GM06990 (cell line): ENCODE data around the gene ULBP1.
"Not testable (repeated sequence)": the region's sequence is repeated elsewhere in the genome, so short reads cannot be mapped to it uniquely, and the experiment has no call there.

Experiments used
- DNase-seq: peaks from one replicate; pipeline ENCODE4 v3.0.0-alpha.2; 2011; ENCODE audit not compliant: insufficient read length; ENCODE audit errors: extremely low read depth
- H3K27me3 ChIP-seq: replicated peaks from 2 replicates; pipeline ENCODE4 v1.6.0; 2011; ENCODE audit warnings: low read length; ENCODE audit not compliant: control insufficient read depth, insufficient read depth
- H3K36me3 ChIP-seq: 2 replicates; pipeline ENCODE4 v1.5.1; 2011; ENCODE audit warnings: low read length; ENCODE audit not compliant: control insufficient read depth, insufficient read depth
- H3K4me3 ChIP-seq: replicated peaks from 2 replicates; pipeline ENCODE4 v1.5.1; 2011; ENCODE audit warnings: low read depth, mild to moderate bottlenecking, control low read depth, low read length
- TF ChIP-seq, protein P1 (sequence below): IDR thresholded peaks from 2 replicates; pipeline ENCODE4 v1.5.1; 2011; ENCODE audit warnings: low read length, control low read depth, mild to moderate bottlenecking, inconsistent platforms; ENCODE audit not compliant: insufficient read depth, poor library complexity, severe bottlenecking

ULBP1 gene

GRCh38 chr6:149940672-149940982, 23.1 kb upstream of the ULBP1 start:
- Histone ChIP-seq H3K36me3 (no peaks in the 10 kb centered on the region), H3K27me3 (peaks cover 2% of the 10 kb centered on the region), H3K4me3 (no peak overlapping the region)
- DNase-seq, result no peak
- TF ChIP-seq, protein P1, sequence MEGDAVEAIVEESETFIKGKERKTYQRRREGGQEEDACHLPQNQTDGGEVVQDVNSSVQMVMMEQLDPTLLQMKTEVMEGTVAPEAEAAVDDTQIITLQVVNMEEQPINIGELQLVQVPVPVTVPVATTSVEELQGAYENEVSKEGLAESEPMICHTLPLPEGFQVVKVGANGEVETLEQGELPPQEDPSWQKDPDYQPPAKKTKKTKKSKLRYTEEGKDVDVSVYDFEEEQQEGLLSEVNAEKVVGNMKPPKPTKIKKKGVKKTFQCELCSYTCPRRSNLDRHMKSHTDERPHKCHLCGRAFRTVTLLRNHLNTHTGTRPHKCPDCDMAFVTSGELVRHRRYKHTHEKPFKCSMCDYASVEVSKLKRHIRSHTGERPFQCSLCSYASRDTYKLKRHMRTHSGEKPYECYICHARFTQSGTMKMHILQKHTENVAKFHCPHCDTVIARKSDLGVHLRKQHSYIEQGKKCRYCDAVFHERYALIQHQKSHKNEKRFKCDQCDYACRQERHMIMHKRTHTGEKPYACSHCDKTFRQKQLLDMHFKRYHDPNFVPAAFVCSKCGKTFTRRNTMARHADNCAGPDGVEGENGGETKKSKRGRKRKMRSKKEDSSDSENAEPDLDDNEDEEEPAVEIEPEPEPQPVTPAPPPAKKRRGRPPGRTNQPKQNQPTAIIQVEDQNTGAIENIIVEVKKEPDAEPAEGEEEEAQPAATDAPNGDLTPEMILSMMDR, result no peak

DNA sequence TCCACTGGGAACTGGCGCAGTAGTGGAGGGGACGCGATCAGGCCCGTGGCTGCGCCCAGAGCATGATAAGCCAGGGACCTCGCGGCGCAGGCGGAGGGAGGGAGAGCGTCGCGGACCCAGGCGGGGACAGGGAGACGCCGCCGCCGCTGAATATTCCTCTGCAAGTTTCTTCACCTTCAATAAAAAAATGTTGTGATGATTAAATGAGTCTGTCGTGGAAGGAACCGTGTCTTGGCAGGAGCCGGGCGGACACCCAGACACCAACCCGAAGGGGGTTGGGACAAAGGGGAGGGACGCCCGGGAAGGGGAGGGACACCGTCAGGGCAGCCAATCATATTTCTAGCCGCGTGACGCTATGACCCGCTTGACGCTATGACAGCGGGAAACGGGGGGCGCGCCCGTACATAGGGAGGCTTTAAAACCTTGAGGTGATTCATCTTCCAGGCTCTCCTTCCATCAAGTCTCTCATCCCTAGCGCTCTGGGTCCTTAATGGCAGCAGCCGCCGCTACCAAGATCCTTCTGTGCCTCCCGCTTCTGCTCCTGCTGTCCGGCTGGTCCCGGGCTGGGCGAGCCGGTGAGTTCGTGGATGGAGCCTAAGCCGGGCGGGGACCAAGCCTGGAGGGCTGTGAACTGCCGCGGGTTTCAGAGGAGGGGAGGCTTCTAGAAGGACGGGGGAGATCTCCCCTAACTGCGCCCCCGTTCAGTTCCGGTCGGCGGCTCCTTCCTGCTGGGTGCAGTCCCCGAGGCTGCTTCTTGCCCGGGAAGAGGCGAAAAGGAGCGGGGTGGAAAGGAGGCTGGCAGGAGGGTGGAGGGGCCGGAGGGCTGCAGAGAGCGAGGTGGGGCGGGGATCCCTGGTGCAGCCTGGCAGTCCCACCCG, 21.9 kb upstream of the ULBP1 start, which contains the start of gene ULBP2:
Gene ULBP2, plus strand, starts transcription at position 432 of the 878 bp plus-strand sequence. Its CDS starts 59 bp downstream, at position 491.
- Histone ChIP-seq H3K4me3 (peak within 1 kb of the TSS; percentile 55), H3K36me3 (no peaks in the 10 kb centered on the region), H3K27me3 (peaks cover 2% of the 10 kb centered on the region)
- TF ChIP-seq, protein P1, result no peak
- peak; percentile 79 for DNase-seq

- TF ChIP-seq, protein P1, result no peak
- no peak overlapping the region for H3K4me3 ChIP-seq
Measured at GRCh38 chr6:149942461-149942829, 21.3 kb upstream of the ULBP1 start.

DNA sequence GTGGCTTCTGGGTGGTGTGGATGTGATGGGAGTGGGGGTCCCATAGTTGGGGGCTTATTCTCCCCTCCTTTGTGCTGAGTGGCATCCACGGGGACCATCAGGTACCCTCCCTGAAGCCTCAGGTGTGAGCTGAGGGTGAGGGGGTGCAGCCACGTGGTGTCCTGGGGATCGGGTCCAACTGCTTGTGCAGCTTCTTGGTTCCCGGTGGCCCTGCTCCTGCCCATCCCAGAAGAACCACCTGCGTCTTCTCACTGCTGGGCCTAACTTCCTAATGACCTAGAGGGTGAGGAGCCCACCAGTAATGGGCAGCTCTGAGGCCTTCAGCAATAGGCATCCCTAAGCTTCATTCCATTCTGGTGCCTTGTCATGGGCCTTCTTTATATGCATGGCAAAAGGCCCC, 20.4 kb upstream of the ULBP1 start:
- DNase-seq, H3K4me3 ChIP-seq, H3K27me3 ChIP-seq, H3K36me3 ChIP-seq: not testable (repeated sequence)

More at GRCh38 chr6:149942461-149942829, 21.3 kb upstream of the ULBP1 start:
- H3K27me3 ChIP-seq, result peaks cover 2% of the 10 kb centered on the region
- no peak for DNase-seq
- no peaks in the 10 kb centered on the region for H3K36me3 ChIP-seq

DNA sequence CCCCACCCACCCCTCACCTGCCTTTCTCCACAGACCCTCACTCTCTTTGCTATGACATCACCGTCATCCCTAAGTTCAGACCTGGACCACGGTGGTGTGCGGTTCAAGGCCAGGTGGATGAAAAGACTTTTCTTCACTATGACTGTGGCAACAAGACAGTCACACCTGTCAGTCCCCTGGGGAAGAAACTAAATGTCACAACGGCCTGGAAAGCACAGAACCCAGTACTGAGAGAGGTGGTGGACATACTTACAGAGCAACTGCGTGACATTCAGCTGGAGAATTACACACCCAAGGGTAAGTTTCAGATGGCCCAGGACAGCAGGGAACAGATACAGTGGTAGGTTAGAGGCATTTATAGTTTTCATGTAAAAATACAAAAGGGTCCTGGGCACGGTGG, 18.5 kb upstream of the ULBP1 start:
- not testable (repeated sequence) for H3K36me3 ChIP-seq, H3K27me3 ChIP-seq, H3K4me3 ChIP-seq, DNase-seq

GRCh38 chr6:149946631-149947030, 17.1 kb upstream of the ULBP1 start:
- not testable (repeated sequence) for H3K4me3 ChIP-seq, H3K27me3 ChIP-seq, H3K36me3 ChIP-seq, DNase-seq

- H3K36me3 ChIP-seq, DNase-seq, H3K4me3 ChIP-seq, H3K27me3 ChIP-seq: not testable (repeated sequence)
Measured at GRCh38 chr6:149947533-149947932, 16.2 kb upstream of the ULBP1 start.

DNA sequence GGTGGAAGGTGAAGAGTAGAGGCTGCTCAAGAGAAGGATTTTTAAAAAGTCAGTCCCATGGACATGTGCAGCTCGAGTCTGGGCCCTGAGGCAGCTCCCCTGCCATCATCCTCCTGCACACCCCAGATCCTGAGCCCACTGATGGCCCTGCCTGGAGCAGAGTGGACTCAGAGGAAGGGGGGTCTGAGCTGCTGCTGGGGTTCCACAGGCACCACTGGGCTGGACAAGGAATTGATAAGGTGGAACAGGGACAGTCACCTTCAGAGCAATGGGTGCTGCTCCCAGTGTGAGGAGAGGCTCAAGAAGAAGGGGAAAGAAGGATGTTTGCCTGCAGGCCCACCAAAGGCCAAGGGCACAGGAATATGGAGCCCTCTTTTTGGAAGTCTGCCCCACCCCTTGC, 15.7 kb upstream of the ULBP1 start:
- Histone ChIP-seq H3K27me3 (no peaks in the 10 kb centered on the region; the same call in 1 of the 2 replicates), H3K36me3 (no peaks in the 10 kb centered on the region), H3K4me3 (no peak overlapping the region)
- DNase-seq, result no peak
- TF ChIP-seq, protein P1, result no peak
